ENCODE data around the gene IPP. TPM values are rescaled to one million over a fixed set of nuclear protein-coding genes. Genes with fewer than 3 reads are reported as not detected.
"Not testable (repeated sequence)": the region's sequence is repeated elsewhere in the genome, so short reads cannot be mapped to it uniquely, and the experiment has no call there.

IPP gene
- polyA plus RNA-seq, 6 donors from 2014 or later = 8.6 to 16.9 (median 11.0) TPM

DNA sequence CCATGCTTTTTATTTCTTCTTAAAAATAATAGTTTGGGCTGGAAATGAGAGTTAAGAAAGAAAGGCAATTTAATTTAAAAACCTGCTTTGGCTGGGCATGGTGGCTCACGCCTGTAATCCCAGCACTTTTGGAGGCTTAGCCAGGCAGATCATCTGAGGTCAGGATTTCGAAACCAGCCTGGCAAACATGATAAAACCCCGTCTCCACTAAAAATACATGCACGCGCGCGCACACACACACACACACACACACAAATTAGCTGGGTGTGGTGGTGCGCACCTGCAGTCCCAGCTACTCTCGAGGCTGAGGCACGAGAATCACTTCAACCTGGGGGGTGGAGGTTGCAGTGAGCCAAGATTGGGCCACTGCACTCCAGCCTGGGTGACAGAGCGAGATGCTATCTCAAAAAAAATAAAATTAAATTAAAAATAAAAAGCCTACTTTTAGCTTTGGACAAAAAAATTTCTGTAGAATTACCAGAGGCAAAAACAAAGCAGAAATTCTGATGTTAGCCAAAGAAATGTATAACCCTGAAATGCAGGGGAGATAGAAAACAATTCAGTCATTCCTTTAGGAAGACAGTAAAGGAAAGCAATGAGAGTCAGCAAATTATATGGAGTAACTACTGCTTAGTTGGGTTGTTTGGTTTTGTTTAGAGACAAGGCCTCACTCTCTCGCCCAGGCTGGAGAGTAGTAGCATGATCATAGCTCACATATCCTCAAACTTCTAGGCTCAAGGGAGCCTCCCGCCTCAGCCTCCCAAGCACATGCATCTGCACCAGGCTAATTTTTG is 15.7 kb upstream of the IPP start:
- H3K27ac Mint-ChIP-seq = no peak overlapping the region
- H3K4me1 Mint-ChIP-seq = no peaks in the 10 kb centered on the region
- H3K9me3 Mint-ChIP-seq = no peaks in the 10 kb centered on the region
- peaks cover 0 to 10% (median 0%) of the 10 kb centered on the region in 3 donors for H3K27me3 Mint-ChIP-seq
- no peak overlapping the region for H3K4me3 Mint-ChIP-seq
- no peak for DNase-seq
- no peak for ATAC-seq (ENCODE audit: low read depth in 2 of 2)
- no peaks in the 10 kb centered on the region for H3K36me3 Mint-ChIP-seq

DNA sequence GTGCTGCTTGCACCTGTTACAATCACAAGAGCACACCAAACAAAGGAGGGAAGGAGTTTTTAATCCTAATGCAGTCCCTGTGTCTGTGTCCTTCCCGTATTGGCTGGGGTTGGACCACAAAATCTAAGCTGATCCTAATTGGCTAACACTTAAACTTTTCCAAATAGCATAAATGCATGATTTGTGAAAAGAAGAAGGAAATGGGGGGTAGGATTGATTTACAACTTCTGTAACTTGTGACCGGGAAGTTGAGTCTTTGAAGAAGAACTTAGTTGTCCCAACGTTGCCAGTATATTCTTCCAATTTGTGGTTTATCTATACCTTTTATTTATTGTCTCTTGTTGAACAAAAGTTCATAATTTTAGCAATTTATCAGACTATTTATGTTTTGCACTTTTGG is 11.8 kb upstream of the IPP start:
- H3K36me3 Mint-ChIP-seq = no peaks in the 10 kb centered on the region

DNA sequence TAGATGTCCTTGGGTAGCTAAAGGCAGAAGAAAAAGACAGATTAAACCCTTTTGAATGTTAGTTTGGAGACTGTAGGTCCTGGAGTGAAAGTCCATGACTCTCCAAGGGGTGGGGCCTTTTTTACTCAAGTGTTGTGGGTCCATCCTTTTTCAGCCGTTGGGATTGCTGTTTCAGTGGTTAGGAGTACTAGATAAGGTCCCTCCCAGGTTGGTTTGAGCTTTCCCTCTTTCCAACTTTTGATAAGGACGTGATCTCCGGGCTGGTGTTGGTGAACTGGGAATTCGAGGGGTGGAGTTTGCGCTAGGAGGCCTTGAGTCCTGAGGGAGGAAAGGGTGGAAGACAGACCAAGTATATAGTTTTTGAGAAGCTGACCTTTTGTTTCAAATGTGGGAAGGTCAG is 5.2 kb upstream of the IPP start:
- no peak for ATAC-seq (ENCODE audit: low read depth in 2 of 2)
- H3K4me3 Mint-ChIP-seq = no peak overlapping the region
- peaks cover 0 to 9% (median 8%) of the 10 kb centered on the region in 3 donors for H3K27me3 Mint-ChIP-seq

More for the DNA sequence above, 11.8 kb upstream of the IPP start:
- H3K9me3 Mint-ChIP-seq = peaks cover 0 to 2% (median 0%) of the 10 kb centered on the region in 7 donors
- peaks cover 0 to 19% (median 9%) of the 10 kb centered on the region in 3 donors for H3K27me3 Mint-ChIP-seq
- no peak for ATAC-seq (ENCODE audit: low read depth in 2 of 2)
- no peak overlapping the region for H3K4me3 Mint-ChIP-seq
- H3K27ac Mint-ChIP-seq = no peak overlapping the region
- no peak for DNase-seq
- H3K4me1 Mint-ChIP-seq = no peaks in the 10 kb centered on the region

DNA sequence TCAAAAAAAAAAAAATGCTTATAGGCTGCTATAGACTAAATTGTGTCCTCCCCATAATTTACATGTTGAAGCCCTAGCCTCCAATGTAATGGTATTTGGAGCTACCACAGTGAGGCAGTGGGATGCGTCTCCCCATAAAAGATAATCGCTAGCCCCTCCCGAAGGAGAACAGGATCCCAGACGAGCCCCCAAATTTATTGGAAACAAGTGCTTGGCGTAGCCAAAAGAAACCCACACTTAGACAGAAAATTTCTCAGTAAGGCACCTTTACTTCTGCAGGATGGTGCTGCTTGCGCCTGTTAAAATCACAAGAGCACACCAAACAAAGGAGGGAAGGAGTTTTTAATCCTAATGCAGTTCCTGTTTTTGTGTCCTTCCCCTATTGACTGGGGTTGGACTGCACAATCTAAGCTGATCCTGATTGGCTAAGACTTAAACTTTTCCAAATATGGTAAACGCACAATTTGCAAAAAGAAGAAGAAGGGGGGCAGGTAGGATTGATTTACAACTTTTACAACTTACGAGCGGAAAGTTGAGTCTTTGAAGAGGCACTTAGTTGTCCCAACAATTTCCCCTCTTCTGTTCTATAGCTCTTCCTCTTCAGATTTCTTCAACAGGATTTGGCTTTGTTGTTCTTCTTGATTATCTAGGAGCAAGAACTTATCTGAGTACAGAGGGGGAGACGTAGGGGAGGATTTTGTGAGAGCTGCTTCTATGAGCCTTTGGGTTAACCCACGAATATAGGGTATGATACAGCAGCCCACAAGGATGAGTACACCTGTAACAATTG is 3.0 kb upstream of the IPP start:
- H3K9me3 Mint-ChIP-seq = peaks cover 0 to 6% (median 2%) of the 10 kb centered on the region in 7 donors
- DNase-seq = no peak
- peak overlapping the region in 1 of 8 donors; percentile 56 for H3K4me3 Mint-ChIP-seq
- peaks cover 0 to 5% of the 10 kb centered on the region in 2 donors for H3K36me3 Mint-ChIP-seq
- no peaks in the 10 kb centered on the region for H3K27me3 Mint-ChIP-seq
- H3K27ac Mint-ChIP-seq = no peak overlapping the region
- H3K4me1 Mint-ChIP-seq = peaks cover 8 to 23% (median 11%) of the 10 kb centered on the region in 3 donors
- ATAC-seq (ENCODE audit: low read depth in 2 of 2) = no peak

More for the DNA sequence above, 5.2 kb upstream of the IPP start:
- Mint-ChIP-seq H3K27ac (no peak overlapping the region), H3K36me3 (peaks cover 0 to 5% of the 10 kb centered on the region in 2 donors), H3K4me1 (peaks cover 0 to 9% (median 0%) of the 10 kb centered on the region in 3 donors), H3K9me3 (peaks cover 0 to 6% (median 3%) of the 10 kb centered on the region in 7 donors)
- DNase-seq = no peak

DNA sequence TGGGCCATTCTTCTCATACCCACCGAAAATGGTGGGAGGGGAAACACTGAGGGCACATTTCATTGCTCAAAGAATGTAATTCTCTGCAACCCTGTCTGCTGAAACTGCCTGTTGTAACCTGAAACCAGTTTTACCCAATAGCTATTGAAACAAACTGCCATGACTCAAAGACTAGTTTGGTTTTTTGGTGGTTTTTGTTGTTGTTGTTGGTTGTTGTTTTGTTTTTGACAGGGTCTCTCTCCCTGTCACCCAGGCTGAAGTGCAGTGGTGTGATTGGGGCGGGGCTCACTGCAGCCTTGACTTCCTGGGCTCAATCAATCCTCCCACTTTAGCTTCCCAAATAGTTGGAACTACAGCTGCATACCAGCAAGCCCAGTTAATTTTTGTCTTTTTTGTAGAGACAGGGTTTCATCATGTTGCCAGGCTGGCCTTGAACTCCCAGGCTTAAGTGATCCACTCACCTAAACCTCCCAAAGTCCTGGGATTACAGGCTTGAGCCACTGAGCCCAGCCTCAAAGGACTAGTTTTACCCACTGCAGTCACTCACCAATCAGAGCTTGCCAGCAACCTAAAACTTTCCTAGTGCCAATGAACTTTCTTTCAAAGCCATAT is 2.1 kb upstream of the IPP start:
- Mint-ChIP-seq H3K27me3 (no peaks in the 10 kb centered on the region), H3K4me1 (peaks cover 8 to 23% (median 13%) of the 10 kb centered on the region in 3 donors), H3K27ac (peak overlapping the region in 3 of 6 donors; percentile 15 to 99 (median 50)), H3K4me3 (peak overlapping the region in 1 of 8 donors; percentile 42), H3K9me3 (peaks cover 0 to 6% (median 2%) of the 10 kb centered on the region in 7 donors), H3K36me3 (peaks cover 0 to 5% of the 10 kb centered on the region in 2 donors)
- no peak for ATAC-seq (ENCODE audit: low read depth in 2 of 2)
- DNase-seq = no peak

DNA sequence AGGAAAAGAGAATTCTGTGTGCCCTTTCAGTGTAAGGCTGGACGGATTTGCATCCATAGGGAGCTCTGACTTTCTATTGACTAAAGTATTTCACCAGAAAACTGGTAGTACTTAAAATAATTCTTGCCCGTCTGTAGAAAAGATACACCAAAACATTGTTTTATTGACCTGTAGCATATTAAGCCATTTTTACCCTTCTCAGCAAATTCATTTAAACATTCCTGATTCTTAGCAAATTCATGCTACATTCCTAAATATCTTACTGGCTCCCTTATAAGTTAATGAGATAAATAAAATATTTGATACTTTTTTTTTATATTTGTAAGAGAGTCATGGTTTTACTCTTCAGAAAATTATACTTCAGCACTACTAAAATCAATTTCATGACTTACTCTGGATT is 1.6 kb upstream of the IPP start:
- DNase-seq = no peak
- Mint-ChIP-seq H3K4me3 (peak overlapping the region in 5 of 8 donors; percentile 43 to 99 (median 73)), H3K27me3 (no peaks in the 10 kb centered on the region), H3K4me1 (peaks cover 8 to 25% (median 13%) of the 10 kb centered on the region in 3 donors), H3K9me3 (peaks cover 0 to 6% (median 2%) of the 10 kb centered on the region in 7 donors), H3K36me3 (peaks cover 0 to 5% of the 10 kb centered on the region in 2 donors), H3K27ac (peak overlapping the region in 4 of 6 donors; percentile 62 to 99 (median 84))
- no peak for ATAC-seq (ENCODE audit: low read depth in 2 of 2)

DNA sequence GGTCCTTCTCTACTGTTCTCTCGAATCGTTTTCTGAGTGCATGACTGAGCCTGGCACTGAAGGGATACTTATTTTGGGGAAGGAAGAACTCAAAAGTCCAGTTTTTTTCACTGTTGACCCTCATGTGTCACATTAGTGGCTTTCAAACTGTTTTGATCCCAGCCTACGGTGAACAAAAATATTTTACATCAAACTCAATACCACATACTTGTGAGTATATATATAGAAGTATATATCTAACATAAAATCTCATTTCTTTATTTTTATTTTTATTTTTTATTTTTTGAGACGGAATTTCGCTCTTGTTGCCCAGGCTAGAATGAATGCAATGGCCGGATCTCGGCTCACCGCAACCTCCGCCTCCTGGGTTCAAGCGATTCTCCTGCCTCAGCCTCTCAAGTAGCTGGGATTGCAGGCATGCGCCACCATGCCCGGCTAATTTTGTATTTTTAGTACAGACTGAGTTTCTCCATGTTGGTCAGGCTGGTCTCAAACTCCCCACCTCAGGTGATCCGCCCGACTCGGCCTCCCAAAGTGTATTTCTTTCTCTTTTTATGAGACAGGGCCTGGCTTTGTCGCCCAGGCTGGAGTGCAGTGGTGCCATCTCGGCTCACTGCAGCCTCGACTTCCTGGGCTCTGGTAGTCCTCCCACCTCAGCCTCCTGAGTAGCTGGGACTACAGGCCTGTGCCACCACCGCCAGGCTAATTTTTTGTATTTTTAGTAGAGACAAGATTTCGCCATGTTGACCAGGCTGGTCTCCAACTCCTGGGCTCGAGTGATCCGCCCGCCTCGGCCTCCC is 786 bp upstream of the IPP start:
- not testable (repeated sequence) for H3K36me3 Mint-ChIP-seq; H3K9me3 Mint-ChIP-seq; DNase-seq; ATAC-seq (ENCODE audit: low read depth in 2 of 2); H3K27me3 Mint-ChIP-seq
- H3K27ac Mint-ChIP-seq = peak overlapping the region; percentile 99 to 100 (median 100)
- peak overlapping the region; percentile 96 to 100 (median 98) for H3K4me3 Mint-ChIP-seq
- peaks cover 8 to 28% (median 13%) of the 10 kb centered on the region in 3 donors for H3K4me1 Mint-ChIP-seq

DNA sequence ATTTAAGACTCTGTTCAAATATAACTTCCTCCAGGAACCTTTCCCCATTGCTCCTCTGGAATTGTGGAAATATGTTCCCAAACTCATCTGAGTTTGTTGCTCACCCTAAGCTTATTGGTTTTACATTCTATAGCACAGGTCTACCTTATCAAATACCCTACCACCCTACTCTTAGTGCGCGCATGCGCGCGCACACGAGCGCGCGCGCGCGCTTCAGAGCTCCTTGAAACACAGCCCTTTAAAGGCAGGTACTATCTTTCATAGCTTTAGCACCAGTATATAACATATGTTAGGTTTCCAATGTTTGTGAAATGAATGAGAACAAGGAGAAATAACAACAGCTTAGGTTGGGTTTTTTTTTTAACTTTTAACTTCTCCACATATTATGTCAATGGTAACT is 3.5 kb downstream of the IPP start:
- H3K36me3 Mint-ChIP-seq = peaks cover 0 to 6% of the 10 kb centered on the region in 2 donors
- ATAC-seq (ENCODE audit: low read depth in 2 of 2) = no peak
- no peaks in the 10 kb centered on the region for H3K27me3 Mint-ChIP-seq
- H3K9me3 Mint-ChIP-seq = no peaks in the 10 kb centered on the region
- no peak overlapping the region for H3K4me3 Mint-ChIP-seq
- peaks cover 11 to 31% (median 13%) of the 10 kb centered on the region in 3 donors for H3K4me1 Mint-ChIP-seq
- no peak for DNase-seq
- peak overlapping the region in 3 of 6 donors; percentile 32 to 88 (median 59) for H3K27ac Mint-ChIP-seq

DNA sequence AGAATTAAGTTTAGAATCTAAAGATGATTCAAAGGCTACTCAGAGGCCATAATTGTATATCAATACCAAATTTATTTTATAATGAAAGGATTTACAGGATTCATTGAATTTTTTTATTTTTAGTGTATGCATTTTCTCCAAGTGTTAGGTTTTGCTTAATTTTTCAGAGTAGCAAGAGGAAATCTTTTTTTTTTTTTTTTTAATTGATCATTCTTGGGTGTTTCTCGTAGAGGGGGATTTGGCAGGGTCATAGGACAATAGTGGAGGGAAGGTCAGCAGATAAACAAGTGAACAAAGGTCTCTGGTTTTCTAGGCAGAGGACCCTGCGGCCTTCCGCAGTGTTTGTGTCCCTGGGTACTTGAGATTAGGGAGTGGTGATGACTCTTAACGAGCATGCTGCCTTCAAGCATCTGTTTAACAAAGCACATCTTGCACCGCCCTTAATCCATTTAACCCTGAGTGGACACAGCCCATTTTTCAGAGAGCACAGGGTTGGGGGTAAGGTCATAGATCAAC is 10.8 kb downstream of the IPP start:
- Mint-ChIP-seq H3K36me3 (peaks cover 8 to 18% of the 10 kb centered on the region in 2 donors), H3K4me1 (peaks cover 5 to 11% (median 8%) of the 10 kb centered on the region in 3 donors), H3K27ac (peak overlapping the region in 1 of 6 donors; percentile 76)
- not testable (repeated sequence) for DNase-seq; H3K4me3 Mint-ChIP-seq; H3K27me3 Mint-ChIP-seq; H3K9me3 Mint-ChIP-seq; ATAC-seq (ENCODE audit: low read depth in 2 of 2)

DNA sequence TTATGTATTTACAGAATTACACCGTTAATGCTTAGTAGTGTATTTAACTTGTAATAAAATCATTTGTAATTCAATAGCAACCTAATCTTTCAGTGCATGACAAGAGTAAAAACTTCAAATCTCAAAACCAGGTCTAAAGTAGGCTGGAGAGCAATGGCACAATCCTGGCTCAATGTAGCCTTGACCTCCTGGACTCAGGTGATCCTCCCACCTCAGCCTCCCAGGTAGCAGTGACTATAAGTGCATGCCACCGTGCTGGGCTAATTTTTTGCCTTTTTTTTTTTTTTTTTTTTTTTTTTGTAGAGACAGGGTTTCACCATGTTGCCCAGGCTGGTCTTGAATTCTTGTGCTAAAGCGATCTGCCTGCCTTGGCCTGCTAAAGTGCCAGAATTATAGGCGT is 11.3 kb downstream of the IPP start:
- H3K4me3 Mint-ChIP-seq = no peak overlapping the region
- peaks cover 8 to 18% of the 10 kb centered on the region in 2 donors for H3K36me3 Mint-ChIP-seq
- no peaks in the 10 kb centered on the region for H3K27me3 Mint-ChIP-seq
- no peaks in the 10 kb centered on the region for H3K9me3 Mint-ChIP-seq
- ATAC-seq (ENCODE audit: low read depth in 2 of 2) (no peak), DNase-seq (no peak)
- peaks cover 5 to 11% (median 8%) of the 10 kb centered on the region in 3 donors for H3K4me1 Mint-ChIP-seq
- no peak overlapping the region for H3K27ac Mint-ChIP-seq

DNA sequence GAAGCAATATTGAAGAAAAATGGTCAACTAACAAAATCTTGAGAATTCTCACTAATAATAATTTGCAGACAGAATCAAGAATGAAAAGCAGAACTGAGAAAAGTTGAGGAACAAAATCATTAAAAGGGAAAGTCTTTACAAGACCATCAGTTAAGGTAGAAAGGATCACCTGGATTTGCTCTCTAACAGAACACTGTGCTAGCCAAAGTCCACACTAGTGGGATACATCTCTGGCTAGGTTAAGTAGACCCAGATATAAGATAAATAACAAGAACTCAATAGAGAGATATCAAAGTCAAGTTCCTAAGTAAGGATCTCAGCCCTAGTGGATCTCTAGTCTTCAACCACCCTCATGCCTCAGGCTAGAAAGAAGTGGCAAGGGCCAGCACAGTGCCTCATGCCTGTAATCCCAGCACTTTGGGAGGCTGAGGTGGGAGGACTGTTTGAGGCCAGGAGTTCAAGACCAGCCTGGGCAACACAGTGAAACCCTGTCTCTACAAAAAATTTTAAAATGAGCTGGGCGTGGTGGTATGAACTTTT is 19.6 kb downstream of the IPP start:
- Mint-ChIP-seq H3K9me3 (no peaks in the 10 kb centered on the region), H3K4me3 (no peak overlapping the region), H3K4me1 (peaks cover 11 to 19% (median 15%) of the 10 kb centered on the region in 3 donors), H3K27me3 (no peaks in the 10 kb centered on the region), H3K36me3 (no peaks in the 10 kb centered on the region), H3K27ac (peak overlapping the region in 2 of 6 donors; percentile 69 to 87)
- ATAC-seq (ENCODE audit: low read depth in 2 of 2) (no peak), DNase-seq (no peak)

DNA sequence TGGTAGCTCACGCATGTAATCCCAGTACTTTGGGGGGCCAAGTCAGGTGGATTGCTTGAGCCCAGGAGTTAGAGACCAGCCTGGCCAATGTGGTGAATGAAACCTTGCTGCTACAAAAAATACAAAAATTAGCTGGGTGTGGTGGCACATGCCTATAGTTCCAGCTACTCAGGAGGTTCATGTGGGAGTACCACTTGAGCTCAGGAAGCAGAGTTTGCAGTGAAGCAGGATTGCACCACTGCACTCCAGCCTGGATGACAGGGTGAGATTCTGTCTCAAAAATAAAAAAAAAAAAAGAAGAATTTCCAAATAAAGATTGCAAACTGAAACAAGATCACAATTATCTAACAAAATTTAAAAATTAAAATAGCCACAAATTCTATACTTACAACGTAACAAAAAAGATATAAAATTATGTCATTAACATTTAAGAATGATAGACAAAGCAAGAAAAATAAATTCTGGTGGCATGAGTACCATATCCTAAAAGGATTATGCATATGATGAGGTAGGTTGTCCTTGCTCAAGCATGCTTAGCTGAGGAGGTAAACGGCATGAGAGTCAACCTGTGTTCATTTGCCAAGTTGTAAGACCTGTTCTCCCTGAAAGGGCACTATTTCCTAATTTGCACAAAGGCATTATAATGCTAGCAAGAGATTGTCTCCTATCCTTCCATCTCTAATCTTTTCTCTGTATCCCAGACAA is 20.2 kb downstream of the IPP start:
- no peaks in the 10 kb centered on the region for H3K27me3 Mint-ChIP-seq

More for the DNA sequence above, 20.2 kb downstream of the IPP start:
- no peak overlapping the region for H3K4me3 Mint-ChIP-seq
- no peaks in the 10 kb centered on the region for H3K9me3 Mint-ChIP-seq
- H3K4me1 Mint-ChIP-seq = peaks cover 11 to 19% (median 15%) of the 10 kb centered on the region in 3 donors
- no peak for ATAC-seq (ENCODE audit: low read depth in 2 of 2)
- H3K27ac Mint-ChIP-seq = no peak overlapping the region
- DNase-seq = no peak
- no peaks in the 10 kb centered on the region for H3K36me3 Mint-ChIP-seq
